AG09309 (cell line): Measurements from ENCODE around the gene CACNA2D2.

Experiments
- DNase-seq: peaks from one replicate; pipeline ENCODE4 v3.0.0-alpha.2; 2010; ENCODE audit warnings: low read depth
- H3K4me3 ChIP-seq: 2 replicates; pipeline ENCODE4 v1.5.1; 2011; ENCODE audit warnings: mild to moderate bottlenecking, low read depth, low read length, moderate library complexity; ENCODE audit not compliant: control insufficient read depth
- CTCF ChIP-seq: IDR thresholded peaks from 2 replicates; pipeline ENCODE4 v1.5.1; 2011; ENCODE audit warnings: mild to moderate bottlenecking, low read depth, low read length, inconsistent platforms; ENCODE audit not compliant: insufficient read depth, control insufficient read depth; ENCODE audit errors: missing control alignments

Gene CACNA2D2

GRCh38 chr3:50345586-50346234 is 157.7 kb downstream of the CACNA2D2 start, which contains the start of gene ZMYND10:
TSS of gene ZMYND10 (minus strand) at chr3:50345732. CDS start at chr3:50345579, 153 bp downstream.
- no peak for TF ChIP-seq CTCF
- DNase-seq, result no peak
- peak within 1 kb of the TSS; percentile 55 for H3K4me3 ChIP-seq

- TF ChIP-seq CTCF, result no peak
- DNase-seq, result no peak
- H3K4me3 ChIP-seq, result peak overlapping the region; percentile 55
These were observed 158.4 kb downstream of the CACNA2D2 start for GRCh38 chr3:50345008-50345407.

DNA sequence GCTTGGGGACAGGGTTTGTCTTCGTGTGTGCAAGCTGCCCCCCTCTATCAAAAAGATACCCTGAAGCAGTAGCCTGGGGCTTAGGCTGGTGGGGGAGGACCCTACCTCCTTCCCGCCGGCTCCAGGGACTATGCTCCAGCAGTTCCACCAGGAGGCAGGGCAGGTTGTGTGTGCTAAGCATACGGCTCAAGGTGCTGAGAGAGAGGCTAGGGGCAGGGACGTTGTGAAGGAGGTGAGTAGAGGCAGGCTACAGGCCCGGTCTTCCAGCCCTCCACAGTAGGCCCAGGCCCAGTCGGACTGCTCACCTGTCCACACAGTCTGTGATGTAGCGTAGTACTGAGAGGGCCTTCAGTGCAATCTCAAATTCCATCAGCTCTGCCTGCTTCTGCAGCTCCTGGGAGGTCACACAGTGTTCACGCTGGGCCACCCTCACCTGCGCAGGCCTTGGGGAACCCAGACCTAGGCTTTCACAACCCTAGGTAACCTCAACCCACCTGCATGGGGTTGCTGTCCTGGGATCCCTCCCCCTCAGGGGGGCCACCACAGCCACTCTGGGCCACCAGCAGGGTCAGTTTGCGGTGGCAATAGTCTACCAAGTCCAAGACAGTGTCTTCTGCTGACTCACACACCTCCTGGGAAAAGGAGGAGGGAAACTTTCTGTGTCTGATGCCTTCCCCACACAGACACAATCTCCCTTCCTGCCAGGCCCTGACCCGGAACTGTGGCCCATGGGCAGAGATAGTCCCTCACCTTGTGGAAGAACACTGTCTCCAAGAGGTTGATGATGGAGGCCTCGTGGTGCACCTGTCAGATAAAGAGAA is 160.4 kb downstream of the CACNA2D2 start:
- H3K4me3 ChIP-seq, result no peak overlapping the region
- TF ChIP-seq CTCF, result no peak
- DNase-seq, result no peak

GRCh38 chr3:50341996-50342650 is 161.3 kb downstream of the CACNA2D2 start:
- H3K4me3 ChIP-seq, result no peak overlapping the region
- no peak for DNase-seq

DNA sequence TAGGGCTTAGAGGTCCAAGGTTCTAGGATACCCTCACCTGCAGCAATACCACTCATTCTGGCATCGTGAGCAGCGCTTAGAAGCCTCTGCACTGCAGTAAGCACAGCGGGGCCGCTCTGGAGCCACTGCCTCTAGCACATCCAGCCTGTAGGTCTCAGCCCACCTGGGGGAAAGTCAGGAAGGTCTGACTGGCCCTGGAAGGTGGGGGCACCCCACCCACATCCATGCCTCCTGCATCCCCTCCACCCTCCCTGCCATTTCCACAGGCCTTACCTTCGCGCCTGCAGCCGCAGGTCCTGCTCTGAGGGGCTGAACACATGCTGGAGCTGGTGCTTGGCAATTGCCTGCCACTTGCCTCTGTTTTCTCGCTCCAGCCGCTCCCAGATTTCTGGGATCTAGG is 161.9 kb downstream of the CACNA2D2 start:
- no peak for TF ChIP-seq CTCF
- H3K4me3 ChIP-seq, result peak overlapping the region; percentile 61
- DNase-seq, result no peak

More at GRCh38 chr3:50341996-50342650, 161.3 kb downstream of the CACNA2D2 start:
- no peak for TF ChIP-seq CTCF

GRCh38 chr3:50340448-50341329 is 162.7 kb downstream of the CACNA2D2 start, which contains the start of gene RASSF1:
TSS of gene RASSF1 (minus strand) at chr3:50340836. CDS start at chr3:50340805, 31 bp downstream.
- no peak for DNase-seq
- no peak for TF ChIP-seq CTCF
- H3K4me3 ChIP-seq, result peak within 1 kb of the TSS; percentile 61
